WTC11 (cell line): ENCODE results near the gene HLX. TPM values are rescaled to one million over a fixed set of nuclear protein-coding genes. Genes with fewer than 3 reads are reported as not detected.

Experiments
- NR3C1 ChIP-seq: sonication (generic); formaldehyde crosslinking; conservative IDR thresholded peaks from 2 replicates; pipeline ENCODE4 v1.8.1; 2023; ENCODE audit warnings: low read depth, mild to moderate bottlenecking, missing genetic modification reagents
- RELA ChIP-seq: sonication (generic); formaldehyde crosslinking; IDR thresholded peaks from 2 replicates; pipeline ENCODE4 v1.8.1; 2022; ENCODE audit warnings: missing genetic modification reagents, mild to moderate bottlenecking, borderline replicate concordance
- SP1 ChIP-seq: sonication (generic); formaldehyde crosslinking; conservative IDR thresholded peaks from 2 replicates; pipeline ENCODE4 v1.8.1; 2022; ENCODE audit warnings: missing genetic modification reagents
- ZNF138 ChIP-seq: sonication (generic); formaldehyde crosslinking; conservative IDR thresholded peaks from 2 replicates; pipeline ENCODE4 v1.8.1; 2022; ENCODE audit warnings: mild to moderate bottlenecking, moderate library complexity, missing genetic modification reagents
- total RNA-seq: library from RNA; stranded (reverse); gene quantifications from 3 replicates; pipeline ENCODE4 v1.2.3, GENCODE V29; 2021
- TF ChIP-seq, protein P1 (sequence below): fragments of 250-450 bp; sonication (Bioruptor Pico); conservative IDR thresholded peaks from 2 replicates; pipeline ENCODE4 v1.9.0; 2021; ENCODE audit warnings: mild to moderate bottlenecking
- TF ChIP-seq, protein P2 (sequence below): sonication (generic); formaldehyde crosslinking; IDR thresholded peaks from 2 replicates; pipeline ENCODE4 v1.8.1; 2022; ENCODE audit warnings: missing genetic modification reagents, borderline replicate concordance

The HLX gene
- total RNA-seq, 1 experiment from 2014 or later, result not detected

DNA sequence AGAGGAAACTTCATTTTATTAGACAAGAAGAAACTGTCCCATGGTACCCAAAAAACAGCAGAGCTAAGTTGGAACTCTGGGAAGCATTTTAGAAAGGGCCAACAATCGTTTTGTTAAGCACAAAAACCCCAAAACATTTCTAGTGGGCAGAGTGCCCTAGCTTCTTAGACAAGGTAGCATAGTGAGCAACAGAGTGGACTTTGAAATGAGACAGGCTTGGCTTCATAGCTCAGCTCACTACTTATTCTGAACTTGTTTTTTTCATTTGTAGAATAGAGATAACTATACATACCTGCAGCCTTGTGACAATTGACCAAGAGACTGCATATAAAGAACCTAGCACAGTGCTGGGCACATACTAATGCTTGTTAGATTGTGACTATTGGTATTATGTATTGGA lies 50.1 kb downstream of the HLX start (continued):
- TF ChIP-seq ZNF138 (CRISPR knock-in tag) (no peak), NR3C1 (no peak), RELA (CRISPR knock-in tag) (no peak), SP1 (CRISPR knock-in tag) (no peak)
- TF ChIP-seq, protein P1, sequence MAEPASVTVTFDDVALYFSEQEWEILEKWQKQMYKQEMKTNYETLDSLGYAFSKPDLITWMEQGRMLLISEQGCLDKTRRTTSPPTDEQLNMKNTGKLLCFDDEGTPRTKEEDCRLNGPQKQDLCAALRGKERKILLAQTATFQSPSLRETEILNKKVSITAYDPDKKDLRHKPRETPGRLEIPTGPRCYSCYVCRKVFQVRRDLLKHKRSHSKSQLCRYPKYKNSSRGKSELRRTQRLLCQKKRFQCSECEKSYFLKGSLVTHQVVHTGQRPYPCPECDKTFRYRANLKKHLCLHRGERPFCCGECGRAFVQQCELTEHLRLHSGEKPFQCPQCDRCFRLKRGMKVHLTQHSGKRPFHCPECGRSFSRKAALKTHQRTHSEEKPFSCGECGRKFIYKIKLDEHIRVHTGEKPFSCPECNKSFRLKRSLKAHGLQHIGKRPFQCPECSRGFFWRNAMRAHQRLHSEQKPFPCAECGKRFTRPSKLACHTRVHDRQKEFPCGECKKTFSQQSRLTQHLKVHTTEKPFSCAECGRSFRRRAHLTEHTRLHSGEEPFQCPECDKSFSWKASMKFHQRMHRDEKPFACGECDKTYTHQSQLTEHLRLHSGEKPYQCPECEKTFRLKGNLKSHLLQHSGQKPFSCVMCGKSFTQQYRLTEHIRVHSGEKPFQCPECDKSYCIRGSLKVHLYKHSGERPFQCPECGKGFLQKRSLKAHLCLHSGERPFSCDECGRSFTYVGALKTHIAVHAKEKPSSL (CRISPR knock-in tag), result no peak
- TF ChIP-seq, protein P2, sequence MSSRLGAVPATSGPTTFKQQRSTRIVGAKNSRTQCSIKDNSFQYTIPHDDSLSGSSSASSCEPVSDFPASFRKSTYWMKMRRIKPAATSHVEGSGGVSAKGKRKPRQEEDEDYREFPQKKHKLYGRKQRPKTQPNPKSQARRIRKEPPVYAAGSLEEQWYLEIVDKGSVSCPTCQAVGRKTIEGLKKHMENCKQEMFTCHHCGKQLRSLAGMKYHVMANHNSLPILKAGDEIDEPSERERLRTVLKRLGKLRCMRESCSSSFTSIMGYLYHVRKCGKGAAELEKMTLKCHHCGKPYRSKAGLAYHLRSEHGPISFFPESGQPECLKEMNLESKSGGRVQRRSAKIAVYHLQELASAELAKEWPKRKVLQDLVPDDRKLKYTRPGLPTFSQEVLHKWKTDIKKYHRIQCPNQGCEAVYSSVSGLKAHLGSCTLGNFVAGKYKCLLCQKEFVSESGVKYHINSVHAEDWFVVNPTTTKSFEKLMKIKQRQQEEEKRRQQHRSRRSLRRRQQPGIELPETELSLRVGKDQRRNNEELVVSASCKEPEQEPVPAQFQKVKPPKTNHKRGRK (CRISPR knock-in tag), result no peak

Other genes starting within 250 kb of the HLX start
- gene C1orf115, start 189.1 kb upstream of the HLX start, total RNA-seq, result 10.0 to 11.5 TPM (median 11.1 TPM) in 3 replicates
- gene MTARC2, start 131.1 kb upstream of the HLX start, total RNA-seq, result 12.5 to 15.5 TPM (median 15.2 TPM) in 3 replicates
- gene MTARC1, start 92.5 kb upstream of the HLX start, total RNA-seq, result 25.8 to 33.6 TPM (median 29.5 TPM) in 3 replicates